ENCODE data around the gene NPR3. TPM values are rescaled to one million over a fixed set of nuclear protein-coding genes. Genes with fewer than 3 reads are reported as not detected.

NPR3 gene
- total and polyA plus RNA-seq, 2 of the 8 experiments (the other 6 are each of a cell fraction or from before 2014, with no cell fraction given) = not detected

DNA sequence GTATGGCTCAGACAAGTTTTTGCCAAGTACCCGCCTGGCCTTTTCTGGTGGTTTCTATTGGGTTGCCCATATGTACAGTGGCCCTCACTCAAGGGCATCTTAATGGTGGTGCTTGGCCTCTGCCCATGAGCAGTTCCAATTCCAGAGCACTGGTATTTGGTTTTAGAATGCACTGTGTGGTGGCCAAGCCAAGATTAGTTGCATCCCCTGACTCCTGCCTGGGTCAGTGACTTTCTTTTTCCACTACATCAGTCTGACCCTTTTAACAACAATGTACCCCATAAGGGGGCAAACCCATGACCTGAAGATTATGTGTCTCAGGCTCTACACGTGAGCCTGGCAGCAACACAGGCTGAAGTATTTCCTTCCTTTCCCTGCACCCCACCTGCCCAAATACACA is 34.2 kb downstream of the NPR3 start:
- Histone ChIP-seq H2AFZ (ENCODE audit: low read length) (no peak overlapping the region), H3K4me1 (replicated peaks in 1 of 4; ENCODE audit: control insufficient read depth in 3 of 4, insufficient read depth in 4 of 4, low read length in 3 of 4) (no peaks in the 10 kb centered on the region), H3K14ac (ENCODE audit: insufficient read length) (no peak overlapping the region), H2BK15ac (ENCODE audit: low read length) (no peak overlapping the region), H3K27ac (ENCODE audit: low read depth, low read length) (no peak overlapping the region), H3K36me3 (ENCODE audit: control insufficient read depth in 2 of 4, insufficient read depth in 4 of 4, low read length in 3 of 4) (no peaks in the 10 kb centered on the region), H3K4ac (replicated peaks; ENCODE audit: insufficient read length, low read depth, low read length) (no peak overlapping the region), H4K8ac (ENCODE audit: extremely low read depth, insufficient read depth, low read length) (no peak overlapping the region), H3K18ac (ENCODE audit: extremely low read depth, low read length) (no peak overlapping the region), H3K9me3 (ENCODE audit: insufficient read depth in 2 of 2, low read depth in 1 of 2, low read length in 1 of 2) (no peaks in the 10 kb centered on the region; a peak in 1 of 4 replicates), H3K79me1 (ENCODE audit: low read depth, low read length) (no peaks in the 10 kb centered on the region), H2BK5ac (ENCODE audit: low read depth, low read length) (no peak overlapping the region), H3K9ac (replicated peaks in 1 of 4; ENCODE audit: extremely low read depth in 1 of 4, low read depth in 3 of 4, low read length in 3 of 4) (no peak overlapping the region), H3K4me2 (ENCODE audit: insufficient read depth in 1 of 2, low read depth in 2 of 2, low read length in 2 of 2) (no peak overlapping the region), H4K5ac (ENCODE audit: insufficient read length, low read depth, low read length) (no peak overlapping the region), H2AK5ac (ENCODE audit: low read depth, low read length) (no peak overlapping the region), H4K20me1 (replicated peaks in 1 of 2; ENCODE audit: control insufficient read depth in 1 of 2, insufficient read depth in 2 of 2, low read length in 2 of 2) (no peaks in the 10 kb centered on the region), H3K23me2 (ENCODE audit: low read depth, low read length) (no peaks in the 10 kb centered on the region), H3K27me3 (replicated peaks in 1 of 4; ENCODE audit: control insufficient read depth in 3 of 4, extremely low read depth in 1 of 4, insufficient read depth in 3 of 4, low read length in 3 of 4) (no peaks in the 10 kb centered on the region), H2BK12ac (ENCODE audit: low read depth, low read length) (no peak overlapping the region), H3K56ac (replicated peaks; ENCODE audit: insufficient read length, low read depth, low read length) (no peak overlapping the region), H3K4me3 (ENCODE audit: extremely low read depth in 1 of 4, insufficient read depth in 2 of 4, low read depth in 3 of 4, low read length in 4 of 4) (no peak overlapping the region), H3K79me2 (ENCODE audit: control insufficient read depth in 1 of 2, insufficient read depth in 2 of 2, low read length in 2 of 2) (no peaks in the 10 kb centered on the region), H2BK20ac (ENCODE audit: low read length) (no peak overlapping the region), H2BK120ac (replicated peaks; ENCODE audit: low read depth, low read length) (no peak overlapping the region), H4K91ac (replicated peaks; ENCODE audit: insufficient read length, low read length) (no peak overlapping the region), H3K23ac (ENCODE audit: insufficient read length) (no peak overlapping the region)
- ChIA-PET CTCF (ENCODE audit: partially characterized antibody) (no interaction called here), POLR2A (ENCODE audit: partially characterized antibody) (no interaction called here)
- DNase-seq (ENCODE audit: low read depth in 1 of 2, low spot score in 2 of 2) = no peak
- TF ChIP-seq POLR2AphosphoS5 (IDR thresholded peaks at IDR 0.05; ENCODE audit: low read depth, low read length) (no peak), TAF1 (IDR thresholded peaks at IDR 0.05; ENCODE audit: low read depth, low read length) (no peak), CTBP2 (IDR thresholded peaks at IDR 0.05; ENCODE audit: borderline replicate concordance, insufficient read depth, insufficient read length, low read length) (no peak), BCL11A (IDR thresholded peaks at IDR 0.05; ENCODE audit: low read depth in 2 of 2, low read length in 2 of 2) (no peak)
- TF ChIP-seq, protein P1, sequence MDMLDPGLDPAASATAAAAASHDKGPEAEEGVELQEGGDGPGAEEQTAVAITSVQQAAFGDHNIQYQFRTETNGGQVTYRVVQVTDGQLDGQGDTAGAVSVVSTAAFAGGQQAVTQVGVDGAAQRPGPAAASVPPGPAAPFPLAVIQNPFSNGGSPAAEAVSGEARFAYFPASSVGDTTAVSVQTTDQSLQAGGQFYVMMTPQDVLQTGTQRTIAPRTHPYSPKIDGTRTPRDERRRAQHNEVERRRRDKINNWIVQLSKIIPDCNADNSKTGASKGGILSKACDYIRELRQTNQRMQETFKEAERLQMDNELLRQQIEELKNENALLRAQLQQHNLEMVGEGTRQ (IDR thresholded peaks at IDR 0.05; ENCODE audit: low read length) = no peak
- 76% methylated on average over 2 of the region's 2 CpGs; no CpG with 5 or more reads in 1 of the 2 experiments for WGBS, 2 experiments (ENCODE audit: extremely low coverage in 1 of 2, insufficient coverage in 1 of 2, insufficient read length in 1 of 2, insufficient replicate concordance in 2 of 2, low coverage in 1 of 2, low lambda C conversion rate in 2 of 2, missing lambda C conversion rate in 1 of 2)
- FAIRE-seq = no peak

Measured in H1 (cell line).